IMR-90 (cell line): ENCODE results near the gene ZNF71. TPM values are rescaled to one million over a fixed set of nuclear protein-coding genes. Genes with fewer than 3 reads are reported as not detected.

ENCODE experiments used
- ATAC-seq: fragments of 200-7000 bp; cut with Tn5 transposase; 2 replicates; pipeline ENCODE4 v1.9.1; 2020; ENCODE audit warnings: low read depth, mild to moderate bottlenecking, moderate library complexity
- BruUV-seq: library from RNA; stranded (reverse); fragments of 400-500 nt; replicated peaks from 2 replicates; lab custom pipeline; 2021; lab: Mats Ljungman, UMichigan
- CTCF ChIA-PET: fragments of 300-600 bp; formaldehyde crosslinking; extraction: SDS; loops from one replicate; lab custom pipeline; 2021; ENCODE audit warnings: antibody characterized with exemption; lab: Yijun Ruan, JAX
- POLR2A ChIA-PET: fragments of 300-600 bp; sonication (Branson Sonifier 250); formaldehyde crosslinking; loops from one replicate; lab custom pipeline; 2022; ENCODE audit warnings: antibody characterized with exemption; ENCODE audit not compliant: unreplicated experiment; lab: Charles Lee
- DNase-seq: peaks from one replicate; pipeline ENCODE4 v3.0.0; 2013
- H2AFZ ChIP-seq: replicated peaks from 2 replicates; pipeline ENCODE3; 2013; ENCODE audit warnings: low read length, mild to moderate bottlenecking; ENCODE audit not compliant: poor library complexity
- H2AK5ac ChIP-seq: 2 replicates; pipeline ENCODE4 v1.6.1; 2013; ENCODE audit warnings: low read depth, low read length, inconsistent platforms
- H2AK9ac ChIP-seq: replicated peaks from 2 replicates; pipeline ENCODE3; 2013; ENCODE audit warnings: mild to moderate bottlenecking, low read depth, low read length, moderate library complexity; ENCODE audit not compliant: poor library complexity
- H2BK120ac ChIP-seq: 2 replicates; pipeline ENCODE4 v1.6.1; 2013; ENCODE audit warnings: low read depth, low read length, inconsistent platforms
- H2BK15ac ChIP-seq: 3 replicates; pipeline ENCODE4 v1.6.1; 2013; ENCODE audit warnings: low read depth, low read length, inconsistent platforms
- H2BK20ac ChIP-seq: 2 replicates; pipeline ENCODE4 v1.6.1; 2013; ENCODE audit warnings: low read depth, mild to moderate bottlenecking, inconsistent platforms, low read length, moderate library complexity
- H2BK5ac ChIP-seq: 2 replicates; pipeline ENCODE4 v1.6.1; 2013; ENCODE audit warnings: mild to moderate bottlenecking, low read depth, low read length, inconsistent platforms; ENCODE audit not compliant: poor library complexity, severe bottlenecking
- H3K14ac ChIP-seq: replicated peaks from 2 replicates; pipeline ENCODE4 v1.6.1; 2013; ENCODE audit warnings: low read depth, low read length, inconsistent platforms
- H3K18ac ChIP-seq: 2 replicates; pipeline ENCODE4 v1.6.1; 2013; ENCODE audit warnings: low read depth, low read length, control low read depth
- H3K23ac ChIP-seq: 2 replicates; pipeline ENCODE4 v1.6.1; 2013; ENCODE audit warnings: low read depth, low read length, inconsistent platforms
- H3K27ac ChIP-seq: 2 replicates; pipeline ENCODE4 v1.5.1; 2013; ENCODE audit warnings: mild to moderate bottlenecking, control low read depth, low read length; ENCODE audit not compliant: insufficient read depth
- H3K27me3 ChIP-seq: 2 replicates; pipeline ENCODE4 v1.6.1; 2013; ENCODE audit warnings: low read length; ENCODE audit not compliant: control insufficient read depth, insufficient read depth
- H3K36me3 ChIP-seq: 2 replicates; pipeline ENCODE4 v1.6.1; 2013; ENCODE audit warnings: low read length, mixed read lengths; ENCODE audit not compliant: control insufficient read depth, insufficient read depth
- H3K4ac ChIP-seq: 2 replicates; pipeline ENCODE4 v1.6.1; 2013; ENCODE audit warnings: low read depth, low read length, inconsistent platforms
- H3K4me1 ChIP-seq: 2 replicates; pipeline ENCODE4 v1.6.1; 2013; ENCODE audit warnings: low read length, mixed read lengths; ENCODE audit not compliant: control insufficient read depth, insufficient read depth
- H3K4me2 ChIP-seq: 2 replicates; pipeline ENCODE4 v1.6.1; 2013; ENCODE audit warnings: low read depth, mild to moderate bottlenecking, control low read depth, low read length, moderate library complexity
- H3K4me3 ChIP-seq: 2 replicates; pipeline ENCODE4 v1.5.1; 2013; ENCODE audit warnings: low read depth, mild to moderate bottlenecking, control low read depth, low read length, moderate library complexity; ENCODE audit not compliant: insufficient read depth
- H3K56ac ChIP-seq: 2 replicates; pipeline ENCODE4 v1.6.1; 2013; ENCODE audit warnings: low read length, inconsistent platforms; ENCODE audit not compliant: insufficient read depth; ENCODE audit errors: extremely low read depth
- H3K79me1 ChIP-seq, 2 experiments: 2 replicates each; pipeline ENCODE4 v1.6.1; 2013; ENCODE audit warnings: low read length in 2 of 2, inconsistent platforms in 1 of 2, low read depth in 1 of 2
- H3K9ac ChIP-seq: 2 replicates; pipeline ENCODE4 v1.6.1; 2013; ENCODE audit warnings: low read depth, low read length, control low read depth
- H3K9me1 ChIP-seq: 2 replicates; pipeline ENCODE4 v1.6.1; 2013; ENCODE audit warnings: low read length, inconsistent platforms; ENCODE audit not compliant: insufficient read depth
- H3K9me3 ChIP-seq: 2 replicates; pipeline ENCODE4 v1.6.1; 2013; ENCODE audit warnings: low read length; ENCODE audit not compliant: control insufficient read depth, insufficient read depth
- H4K20me1 ChIP-seq: 2 replicates; pipeline ENCODE4 v1.6.1; 2013; ENCODE audit warnings: low read length, inconsistent platforms; ENCODE audit not compliant: insufficient read depth
- H4K5ac ChIP-seq: 2 replicates; pipeline ENCODE4 v1.6.1; 2013; ENCODE audit warnings: mild to moderate bottlenecking, low read depth, low read length, control low read depth
- H4K8ac ChIP-seq, 2 experiments: 2 replicates each; pipeline ENCODE4 v1.6.1; 2013; ENCODE audit warnings: low read depth in 2 of 2, low read length in 2 of 2, control low read depth in 1 of 2, inconsistent platforms in 1 of 2
- H4K91ac ChIP-seq: 2 replicates; pipeline ENCODE4 v1.6.1; 2013; ENCODE audit warnings: low read depth, low read length, inconsistent platforms; ENCODE audit not compliant: insufficient read depth
- BHLHE40 ChIP-seq: fragments of 150-350 bp; IDR thresholded peaks from 2 replicates; pipeline ENCODE4 v1.6.1; 2016; ENCODE audit warnings: mild to moderate bottlenecking, low read depth, low read length
- CEBPB ChIP-seq: IDR thresholded peaks from 2 replicates; pipeline ENCODE4 v1.6.1; 2012; ENCODE audit warnings: low read depth, low read length, improper control_type of control experiment
- CHD1 ChIP-seq: IDR thresholded peaks from 2 replicates; pipeline ENCODE4 v1.6.1; 2012; ENCODE audit warnings: low read depth, low read length, improper control_type of control experiment
- CTCF ChIP-seq: conservative IDR thresholded peaks from 2 replicates; pipeline ENCODE4 v1.5.1; 2012; ENCODE audit warnings: mild to moderate bottlenecking, low read depth, low read length, improper control_type of control experiment
- ELK1 ChIP-seq: fragments of 150-350 bp; IDR thresholded peaks from 2 replicates; pipeline ENCODE4 v1.6.1; 2016; ENCODE audit warnings: low read depth, mild to moderate bottlenecking, low read length, moderate library complexity, borderline replicate concordance
- FOS ChIP-seq: fragments of 150-350 bp; IDR thresholded peaks from 2 replicates; pipeline ENCODE4 v1.6.1; 2016; ENCODE audit warnings: low read depth, low read length
- MAZ ChIP-seq: IDR thresholded peaks from 2 replicates; pipeline ENCODE4 v1.6.1; 2012; ENCODE audit warnings: low read depth, mild to moderate bottlenecking, low read length, improper control_type of control experiment, moderate library complexity, borderline replicate concordance
- NFE2L2 ChIP-seq: fragments of 150-350 bp; IDR thresholded peaks from 2 replicates; pipeline ENCODE4 v1.6.1; 2016; ENCODE audit warnings: low read depth, mild to moderate bottlenecking, low read length
- POLR2A ChIP-seq: IDR thresholded peaks from 2 replicates; pipeline ENCODE4 v1.6.1; 2012; ENCODE audit warnings: mild to moderate bottlenecking, low read depth, low read length
- RAD21 ChIP-seq: IDR thresholded peaks from 2 replicates; pipeline ENCODE4 v1.6.1; 2012; ENCODE audit warnings: low read length, improper control_type of control experiment
- RCOR1 ChIP-seq: IDR thresholded peaks from 2 replicates; pipeline ENCODE4 v1.6.1; 2012; ENCODE audit warnings: mild to moderate bottlenecking, low read length, improper control_type of control experiment; ENCODE audit not compliant: insufficient replicate concordance
- SMC3 ChIP-seq: fragments of 150-350 bp; IDR thresholded peaks from 2 replicates; pipeline ENCODE4 v1.6.1; 2016; ENCODE audit warnings: low read depth, mild to moderate bottlenecking, antibody characterized with exemption, low read length, moderate library complexity
- USF2 ChIP-seq: fragments of 150-350 bp; IDR thresholded peaks from 2 replicates; pipeline ENCODE4 v1.6.1; 2017; ENCODE audit warnings: mild to moderate bottlenecking, antibody characterized with exemption, low read length, low read depth
- WGBS, 2 experiments: methylation state at CpG; one replicate each; pipeline versions ENCODE4 v1.1.5 to v1.1.7; 2013; ENCODE audit warnings: missing lambda C conversion rate in 2 of 2; ENCODE audit not compliant: insufficient read length in 1 of 2; ENCODE audit errors: extremely low coverage in 2 of 2; 5-methylcytosine and 5-hydroxymethylcytosine counted together
- dilution Hi-C: fragments of 300-500 bp; cut with HindIII; formaldehyde crosslinking; loops from one replicate; pipeline ENCODE4 v1.14.3; 2018; ENCODE audit warnings: low sequenced_read_pairs; ENCODE audit not compliant: unreplicated experiment
- in situ Hi-C: fragments of 300-500 bp; cut with MboI; formaldehyde crosslinking; loops from 3 replicates; pipeline ENCODE4 v1.14.3; 2019; ENCODE audit warnings: low sequenced_read_pairs, inconsistent platforms, mixed read lengths
- intact Hi-C: fragments of 100-400 bp; cut with micrococcal nuclease; formaldehyde crosslinking; loops from 2 replicates; pipeline ENCODE4 v1.10.0; 2022
- polyA plus RNA-seq, 3 experiments: library from polyadenylated mRNA; depleted of rRNA; stranded (reverse); fragments of >200 nt; gene quantifications; 2 replicates each; pipeline ENCODE4 v1.2.3, GENCODE V29; 2012; ENCODE audit warnings: low replicate concordance in 1 of 3
- total RNA-seq: library from RNA; depleted of rRNA; stranded (reverse); fragments of >200 nt; gene quantifications from 2 replicates; pipeline ENCODE4 v1.2.3, GENCODE V29; 2012

ZNF71 gene
- total and polyA plus RNA-seq, 2 of the 4 experiments (the other 2 are of a cell fraction): 7.9 to 9.3 TPM

DNA sequence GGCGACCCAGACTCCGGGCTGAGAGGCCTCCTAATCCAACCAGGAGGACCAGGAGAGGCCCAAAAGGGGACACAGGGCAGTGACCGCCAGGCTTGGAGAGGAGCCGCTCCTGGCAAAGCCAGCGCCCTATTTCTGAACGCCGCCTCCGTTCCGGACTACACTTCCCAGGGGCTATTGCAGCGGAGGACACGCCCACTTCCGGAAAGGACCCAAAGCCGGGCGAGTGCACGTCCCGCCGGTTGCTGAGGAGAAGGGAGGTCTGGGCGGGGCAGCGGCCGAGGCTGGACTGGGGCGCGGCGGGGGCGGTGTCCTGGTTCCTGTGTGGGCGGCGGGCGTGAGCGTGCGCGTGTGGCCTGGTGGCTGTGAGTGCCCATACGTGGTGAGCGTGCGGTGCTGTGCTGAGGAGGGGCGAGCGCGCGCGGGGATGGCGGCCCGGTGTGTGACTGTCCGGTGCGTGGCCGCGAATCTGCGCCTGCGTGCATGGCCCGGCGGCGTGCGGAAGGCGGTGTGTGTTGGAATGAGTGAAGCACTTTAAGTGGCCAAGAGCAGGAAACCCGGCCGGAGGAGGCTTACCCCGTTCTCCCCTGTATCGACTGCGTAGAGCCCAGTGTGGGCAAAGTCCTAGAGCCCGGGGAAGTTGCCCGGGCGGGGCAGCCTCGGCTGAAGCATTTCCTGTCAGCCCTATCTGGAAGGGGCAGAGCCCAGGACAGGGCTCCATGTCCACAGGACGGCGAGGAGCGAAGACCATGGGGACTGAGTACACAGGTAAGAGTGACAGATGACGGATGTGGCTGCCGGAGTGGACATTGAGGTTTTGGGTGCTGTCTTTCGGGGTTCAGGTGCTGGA lies 27.6 kb upstream of the ZNF71 start, which contains the start of gene ZNF470:
Gene ZNF470 (plus strand): TSS at position 195 of the 847 bp plus-strand sequence. CDS start 2,844 bp downstream, outside the sequence.
- no peak within 1 kb of the TSS for H2BK120ac ChIP-seq
- peak within 1 kb of the TSS; percentile 87 for H2BK5ac ChIP-seq
- H2BK20ac ChIP-seq: no peak within 1 kb of the TSS
- peaks cover 19% of the 10 kb centered on the region for H3K36me3 ChIP-seq
- H3K56ac ChIP-seq: peak within 1 kb of the TSS; percentile 59
- peak within 1 kb of the TSS; percentile 97 for H4K5ac ChIP-seq
- ChIA-PET POLR2A (no interaction called here), CTCF (no interaction called here)
- no peaks in the 10 kb centered on the region for H3K27me3 ChIP-seq
- H3K23ac ChIP-seq: peak within 1 kb of the TSS; percentile 85; the same call in 1 of the 2 replicates
- H3K4me2 ChIP-seq: peak within 1 kb of the TSS; percentile 90
- peak within 1 kb of the TSS; percentile 91 for H3K4ac ChIP-seq
- H4K8ac ChIP-seq: peak within 1 kb of the TSS; percentile 75 to 93; a peak in 3 of 4 replicates
- in situ Hi-C loops: no loop called here
- H3K14ac ChIP-seq: peak within 1 kb of the TSS; percentile 98
- intact Hi-C loops: loop anchor here (1.0 kb wide), 1 partner anchor 29 kb away; the partner anchor contains the start of gene ZFP28
- peak within 1 kb of the TSS; percentile 100 for H2AFZ ChIP-seq
- peak; percentile 87 for DNase-seq
- peaks cover 58% of the 10 kb centered on the region for H3K9me3 ChIP-seq
- no peaks in the 10 kb centered on the region for H4K20me1 ChIP-seq
- H4K91ac ChIP-seq: peak within 1 kb of the TSS; percentile 78; the same call in 1 of the 2 replicates
- H3K9ac ChIP-seq: peak within 1 kb of the TSS; percentile 94
- dilution Hi-C loops: no loop called here
- H3K4me1 ChIP-seq: no peaks in the 10 kb centered on the region
- H3K9me1 ChIP-seq: no peaks in the 10 kb centered on the region
- ATAC-seq: peak; percentile 99
- H3K27ac ChIP-seq: peak within 1 kb of the TSS; percentile 90
- H2AK5ac ChIP-seq: peak within 1 kb of the TSS; percentile 29; the same call in 1 of the 2 replicates
- H2AK9ac ChIP-seq: peak within 1 kb of the TSS; percentile 93
- H2BK15ac ChIP-seq: no peak within 1 kb of the TSS; the same call in 2 of the 3 replicates
- WGBS, 2 experiments: 8% methylated on average over 13 of the region's 66 CpGs; no CpG with 5 or more reads in 1 of the 2 experiments
- H3K79me1 ChIP-seq: peaks cover 6 to 16% of the 10 kb centered on the region in 2 experiments; a peak in 3 of 4 replicates
- H3K18ac ChIP-seq: peak within 1 kb of the TSS; percentile 82
- H3K4me3 ChIP-seq: peak within 1 kb of the TSS; percentile 98
- BruUV-seq: no TSS peak
- TF ChIP-seq CEBPB (no peak), CTCF (no peak), FOS (no peak), USF2 (no peak), MAZ (peak; percentile 60; the same call in 1 of the 2 replicates), RAD21 (no peak), BHLHE40 (peak; percentile 52; the same call in 1 of the 2 replicates), SMC3 (no peak), ELK1 (no peak), RCOR1 (no peak), NFE2L2 (no peak), POLR2A (no peak), CHD1 (no peak)
